ENCODE results near the gene CCDC88A.

Gene CCDC88A

DNA sequence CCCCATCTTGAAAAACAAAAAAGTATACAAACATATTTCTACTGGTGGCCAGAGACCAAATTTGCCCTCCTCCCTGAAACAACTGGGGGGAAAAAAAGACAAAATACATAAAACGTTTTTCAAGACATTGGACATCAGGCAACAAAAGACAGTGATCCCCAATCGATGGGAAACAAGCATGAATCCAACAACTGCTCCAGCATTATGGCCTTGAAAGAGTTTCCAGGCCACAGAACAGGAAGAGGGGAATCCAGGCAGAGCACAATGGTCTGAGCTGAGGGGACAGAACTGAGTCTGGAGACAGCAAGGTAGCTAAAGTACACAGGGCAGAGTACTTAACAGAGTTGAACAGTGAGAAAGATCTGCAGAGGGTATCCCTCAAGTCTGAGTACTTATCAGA lies 4.4 kb downstream of the CCDC88A start:
- TF ChIP-seq, protein P1, sequence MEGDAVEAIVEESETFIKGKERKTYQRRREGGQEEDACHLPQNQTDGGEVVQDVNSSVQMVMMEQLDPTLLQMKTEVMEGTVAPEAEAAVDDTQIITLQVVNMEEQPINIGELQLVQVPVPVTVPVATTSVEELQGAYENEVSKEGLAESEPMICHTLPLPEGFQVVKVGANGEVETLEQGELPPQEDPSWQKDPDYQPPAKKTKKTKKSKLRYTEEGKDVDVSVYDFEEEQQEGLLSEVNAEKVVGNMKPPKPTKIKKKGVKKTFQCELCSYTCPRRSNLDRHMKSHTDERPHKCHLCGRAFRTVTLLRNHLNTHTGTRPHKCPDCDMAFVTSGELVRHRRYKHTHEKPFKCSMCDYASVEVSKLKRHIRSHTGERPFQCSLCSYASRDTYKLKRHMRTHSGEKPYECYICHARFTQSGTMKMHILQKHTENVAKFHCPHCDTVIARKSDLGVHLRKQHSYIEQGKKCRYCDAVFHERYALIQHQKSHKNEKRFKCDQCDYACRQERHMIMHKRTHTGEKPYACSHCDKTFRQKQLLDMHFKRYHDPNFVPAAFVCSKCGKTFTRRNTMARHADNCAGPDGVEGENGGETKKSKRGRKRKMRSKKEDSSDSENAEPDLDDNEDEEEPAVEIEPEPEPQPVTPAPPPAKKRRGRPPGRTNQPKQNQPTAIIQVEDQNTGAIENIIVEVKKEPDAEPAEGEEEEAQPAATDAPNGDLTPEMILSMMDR (conservative IDR thresholded peaks at IDR 0.05; ENCODE audit: low read depth, low read length) = no peak
- no peak for DNase-seq (ENCODE audit: low read depth)

DNA sequence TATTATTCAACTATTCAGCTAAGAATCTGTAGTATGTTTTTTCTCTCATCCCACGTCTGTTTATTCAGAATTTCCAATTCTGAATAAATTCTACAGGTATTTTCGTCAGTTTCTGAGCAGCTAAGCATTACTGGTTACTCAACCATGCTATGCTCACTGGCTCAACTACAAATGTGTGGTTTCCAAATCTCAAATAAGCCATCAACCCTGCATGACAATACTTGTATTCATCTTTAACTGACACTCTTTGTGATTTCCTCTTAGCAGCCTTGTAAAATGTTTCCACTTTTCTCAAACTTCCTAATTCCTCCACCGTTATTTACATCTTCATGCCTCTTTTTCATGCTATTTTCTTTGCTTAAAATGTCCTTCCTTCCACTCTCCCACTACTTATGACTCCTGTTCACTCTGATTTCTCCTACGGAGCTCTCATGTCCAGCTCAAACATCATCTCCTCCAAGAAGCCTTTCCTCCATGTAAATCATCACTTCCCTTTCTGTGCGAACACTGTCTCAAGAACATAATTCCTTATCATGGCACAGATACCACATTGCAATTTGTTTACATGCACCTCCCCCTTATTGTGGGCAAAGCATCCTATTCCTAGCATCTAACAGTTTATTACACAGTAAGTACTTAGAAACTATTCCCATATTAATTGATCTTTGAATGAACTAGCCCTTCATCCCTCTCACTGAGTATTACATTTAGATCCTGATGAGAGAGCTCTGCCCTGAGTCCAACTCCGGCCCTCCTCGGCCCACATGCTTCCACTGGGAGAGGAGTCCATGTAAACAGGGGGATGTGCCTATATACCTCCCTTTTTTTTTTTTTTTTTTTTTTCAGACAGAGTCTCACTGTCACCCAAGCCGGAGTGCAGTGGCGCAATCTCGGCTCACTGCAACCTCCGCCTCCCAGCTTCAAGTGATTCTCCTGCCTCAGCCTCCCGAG lies 10.5 kb downstream of the CCDC88A start:
- H3K4me3 ChIP-seq (ENCODE audit: low read length) = no peak overlapping the region
- DNase-seq (ENCODE audit: low read depth) = no peak
- TF ChIP-seq, protein P1 (conservative IDR thresholded peaks at IDR 0.05; ENCODE audit: low read depth, low read length) = no peak

More for the DNA sequence above, 4.4 kb downstream of the CCDC88A start:
- no peak overlapping the region for H3K4me3 ChIP-seq (ENCODE audit: low read length)

- DNase-seq (ENCODE audit: low read depth) = no peak
Observed at GRCh38 chr2:55408098-55408882, 11.4 kb downstream of the CCDC88A start.

GRCh38 chr2:55405116-55405515 lies 14.5 kb downstream of the CCDC88A start:
- no peak for DNase-seq (ENCODE audit: low read depth)
- no peak overlapping the region for H3K4me3 ChIP-seq (ENCODE audit: low read length)
- TF ChIP-seq, protein P1 (conservative IDR thresholded peaks at IDR 0.05; ENCODE audit: low read depth, low read length) = no peak

More at GRCh38 chr2:55408098-55408882, 11.4 kb downstream of the CCDC88A start:
- H3K4me3 ChIP-seq (ENCODE audit: low read length) = no peak overlapping the region
- TF ChIP-seq, protein P1 (conservative IDR thresholded peaks at IDR 0.05; ENCODE audit: low read depth, low read length) = no peak

- no peak overlapping the region for H3K4me3 ChIP-seq (ENCODE audit: low read length)
- no peak for DNase-seq (ENCODE audit: low read depth)
- TF ChIP-seq, protein P1 (conservative IDR thresholded peaks at IDR 0.05; ENCODE audit: low read depth, low read length) = no peak
Observed at GRCh38 chr2:55403256-55403998, 16.2 kb downstream of the CCDC88A start.

DNA sequence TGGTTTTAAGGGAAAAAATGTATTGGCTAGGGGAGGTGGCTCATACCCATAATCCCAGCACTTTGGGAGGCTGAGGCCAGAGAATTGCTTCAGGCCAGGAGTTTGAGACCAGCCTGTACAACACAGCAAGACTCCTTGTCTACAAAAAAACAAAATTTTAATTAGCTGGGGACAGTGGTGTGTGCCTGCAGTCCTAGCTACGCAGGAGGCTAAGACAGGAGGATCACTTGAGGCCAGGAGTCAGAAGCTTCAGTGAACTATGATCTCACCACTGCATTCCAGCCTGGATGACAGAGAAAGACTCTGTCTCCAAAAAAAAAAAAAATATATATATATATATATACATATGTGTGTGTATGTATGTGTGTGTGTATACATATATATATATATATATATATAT lies 18.5 kb downstream of the CCDC88A start:
- H3K4me3 ChIP-seq (ENCODE audit: low read length) = no peak overlapping the region
- no peak for DNase-seq (ENCODE audit: low read depth)
- TF ChIP-seq, protein P1 (conservative IDR thresholded peaks at IDR 0.05; ENCODE audit: low read depth, low read length) = no peak

Measured in retinal pigment epithelial cell (primary cell).